NCI-H1105 treated with DMSO at 0.1 percent for 48 hours (cell line): Measurements from ENCODE around the gene CCER1.
A peak's percentile ranks its signal among the peaks of the same experiment; 100 is the strongest.
"Not testable (repeated sequence)": the region's sequence is repeated elsewhere in the genome, so short reads cannot be mapped to it uniquely, and the experiment has no call there.

Experiments used
- DNase-seq: peaks from one replicate; lab custom pipeline; 2025; lab: John Stamatoyannopoulos, UW

Gene CCER1

GRCh38 chr12:90954921-90955320 is at the start of gene CCER1:
TSS of gene CCER1 (minus strand) at chr12:90955176. CDS start at chr12:90954742, 434 bp downstream.
- no peak for DNase-seq

- DNase-seq = no peak
Measured at GRCh38 chr12:91003737-91004136, 48.8 kb upstream of the CCER1 start.

GRCh38 chr12:91001306-91001705 is 46.3 kb upstream of the CCER1 start:
- peak; percentile 82 for DNase-seq

- no peak for DNase-seq
Measured at GRCh38 chr12:90999966-91000365, 45.0 kb upstream of the CCER1 start.

GRCh38 chr12:90999527-90999926 is 44.6 kb upstream of the CCER1 start:
- no peak for DNase-seq

- peak; percentile 68 for DNase-seq
Measured at GRCh38 chr12:90995010-90995409, 40.0 kb upstream of the CCER1 start.

GRCh38 chr12:90991952-90992465 is 37.0 kb upstream of the CCER1 start:
- DNase-seq = no peak

GRCh38 chr12:90990611-90991010 is 35.6 kb upstream of the CCER1 start:
- DNase-seq = no peak

- DNase-seq = no peak
Measured at GRCh38 chr12:90989686-90990111, 34.7 kb upstream of the CCER1 start.

- DNase-seq = no peak
Measured at GRCh38 chr12:90987520-90987919, 32.5 kb upstream of the CCER1 start.

- no peak for DNase-seq
Measured at GRCh38 chr12:90987101-90987500, 32.1 kb upstream of the CCER1 start.

GRCh38 chr12:90985331-90985730 is 30.4 kb upstream of the CCER1 start:
- DNase-seq = not testable (repeated sequence)

GRCh38 chr12:90984114-90984513 is 29.1 kb upstream of the CCER1 start:
- DNase-seq = no peak

- no peak for DNase-seq
Measured at GRCh38 chr12:90982170-90982569, 27.2 kb upstream of the CCER1 start.

GRCh38 chr12:90979951-90980350 is 25.0 kb upstream of the CCER1 start:
- no peak for DNase-seq

GRCh38 chr12:90979019-90979418 is 24.0 kb upstream of the CCER1 start:
- DNase-seq = no peak

GRCh38 chr12:90978117-90978770 is 23.3 kb upstream of the CCER1 start:
- peak; percentile 66 for DNase-seq

GRCh38 chr12:90977224-90977623 is 22.2 kb upstream of the CCER1 start:
- DNase-seq = no peak

- DNase-seq = no peak
Measured at GRCh38 chr12:90974286-90974685, 19.3 kb upstream of the CCER1 start.

- DNase-seq = no peak
Measured at GRCh38 chr12:90972226-90972625, 17.2 kb upstream of the CCER1 start.

GRCh38 chr12:90970911-90971310 is 15.9 kb upstream of the CCER1 start:
- no peak for DNase-seq

- no peak for DNase-seq
Measured at GRCh38 chr12:90970471-90970870, 15.5 kb upstream of the CCER1 start.

GRCh38 chr12:90969851-90970250 is 14.9 kb upstream of the CCER1 start:
- DNase-seq = no peak

- no peak for DNase-seq
Measured at GRCh38 chr12:90969346-90969745, 14.4 kb upstream of the CCER1 start.
